Activated T-cell treated with anti-CD3 and anti-CD28 coated beads, Interleukin-2, amount 50 U/mL, for 24 hours (primary cell): Measurements from ENCODE around the gene EVI2A.
"Not testable (repeated sequence)": the region's sequence is repeated elsewhere in the genome, so short reads cannot be mapped to it uniquely, and the experiment has no call there.

ENCODE experiments used
- DNase-seq: peaks from one replicate; pipeline ENCODE4 v3.0.0-alpha.2; 2020
- H3K27ac Mint-ChIP-seq: 2 replicates; pipeline ENCODE4 v1.8.0; 2020; ENCODE audit warnings: mild to moderate bottlenecking, mixed read lengths
- H3K27me3 Mint-ChIP-seq: 2 replicates; pipeline ENCODE4 v1.8.0; 2020; ENCODE audit warnings: mixed read lengths
- H3K36me3 Mint-ChIP-seq: 2 replicates; pipeline ENCODE4 v1.8.0; 2020; ENCODE audit warnings: low read depth, mixed read lengths
- H3K4me1 Mint-ChIP-seq: 2 replicates; pipeline ENCODE4 v1.8.0; 2020; ENCODE audit warnings: low read depth, mixed read lengths
- H3K4me3 Mint-ChIP-seq: 2 replicates; pipeline ENCODE4 v1.8.0; 2020; ENCODE audit warnings: mild to moderate bottlenecking, moderate library complexity, mixed read lengths
- H3K9me3 Mint-ChIP-seq: 2 replicates; pipeline ENCODE4 v1.8.0; 2020; ENCODE audit warnings: mixed read lengths

EVI2A gene

GRCh38 chr17:31320791-31321190 is 631 bp downstream of the EVI2A start:
- H3K9me3 Mint-ChIP-seq, result no peaks in the 10 kb centered on the region
- no peak for DNase-seq
- H3K4me3 Mint-ChIP-seq, result peak overlapping the region; percentile 69
- H3K27ac Mint-ChIP-seq, result peak overlapping the region; percentile 92
- H3K36me3 Mint-ChIP-seq, result peaks cover 33% of the 10 kb centered on the region
- H3K27me3 Mint-ChIP-seq, result no peaks in the 10 kb centered on the region
- peaks cover 51% of the 10 kb centered on the region for H3K4me1 Mint-ChIP-seq

GRCh38 chr17:31320241-31320640 is 1.2 kb downstream of the EVI2A start:
- H3K4me3 Mint-ChIP-seq, result peak overlapping the region; percentile 69
- H3K27ac Mint-ChIP-seq, result peak overlapping the region; percentile 92
- no peak for DNase-seq
- no peaks in the 10 kb centered on the region for H3K27me3 Mint-ChIP-seq
- H3K4me1 Mint-ChIP-seq, result peaks cover 55% of the 10 kb centered on the region
- H3K9me3 Mint-ChIP-seq, result no peaks in the 10 kb centered on the region
- H3K36me3 Mint-ChIP-seq, result peaks cover 29% of the 10 kb centered on the region

- Mint-ChIP-seq H3K27ac (peak overlapping the region; percentile 92), H3K9me3 (no peaks in the 10 kb centered on the region), H3K4me1 (peaks cover 65% of the 10 kb centered on the region), H3K27me3 (no peaks in the 10 kb centered on the region), H3K4me3 (peak overlapping the region; percentile 69), H3K36me3 (peaks cover 27% of the 10 kb centered on the region)
- DNase-seq, result no peak
Measured at GRCh38 chr17:31318851-31319661, 2.4 kb downstream of the EVI2A start.

GRCh38 chr17:31318298-31318801 is 3.1 kb downstream of the EVI2A start:
- Mint-ChIP-seq H3K9me3 (no peaks in the 10 kb centered on the region), H3K27me3 (no peaks in the 10 kb centered on the region), H3K4me1 (peaks cover 62% of the 10 kb centered on the region), H3K36me3 (peaks cover 27% of the 10 kb centered on the region), H3K4me3 (peak overlapping the region; percentile 69), H3K27ac (peak overlapping the region; percentile 92)
- DNase-seq, result peak; percentile 55

GRCh38 chr17:31314782-31315100 is 6.7 kb downstream of the EVI2A start:
- Mint-ChIP-seq H3K4me3 (peak overlapping the region; percentile 81), H3K27me3 (no peaks in the 10 kb centered on the region), H3K27ac (peak overlapping the region; percentile 93), H3K36me3 (peaks cover 23% of the 10 kb centered on the region), H3K9me3 (no peaks in the 10 kb centered on the region), H3K4me1 (peaks cover 57% of the 10 kb centered on the region)
- no peak for DNase-seq

GRCh38 chr17:31313982-31314781 is 7.2 kb downstream of the EVI2A start, which contains the start of gene EVI2B:
EVI2B (minus strand) TSS chr17:31314054; CDS start chr17:31305609, 8,445 bp downstream.
- Mint-ChIP-seq H3K4me3 (peak within 1 kb of the TSS; percentile 81), H3K4me1 (peaks cover 59% of the 10 kb centered on the region), H3K27me3 (no peaks in the 10 kb centered on the region), H3K27ac (peak within 1 kb of the TSS; percentile 93), H3K9me3 (no peaks in the 10 kb centered on the region), H3K36me3 (peaks cover 17% of the 10 kb centered on the region)
- no peak for DNase-seq

- peak overlapping the region; percentile 81 for H3K4me3 Mint-ChIP-seq
- not testable (repeated sequence) for H3K27me3 Mint-ChIP-seq, H3K9me3 Mint-ChIP-seq
- peaks cover 14% of the 10 kb centered on the region for H3K36me3 Mint-ChIP-seq
- H3K4me1 Mint-ChIP-seq, result peaks cover 65% of the 10 kb centered on the region
- DNase-seq, result peak; percentile 59
- H3K27ac Mint-ChIP-seq, result peak overlapping the region; percentile 95
Measured at GRCh38 chr17:31312223-31312622, 9.2 kb downstream of the EVI2A start.

- Mint-ChIP-seq H3K4me3 (peak overlapping the region; percentile 81), H3K4me1 (peaks cover 64% of the 10 kb centered on the region), H3K9me3 (no peaks in the 10 kb centered on the region), H3K36me3 (peaks cover 16% of the 10 kb centered on the region), H3K27me3 (no peaks in the 10 kb centered on the region), H3K27ac (peak overlapping the region; percentile 95)
- DNase-seq, result no peak
Measured at GRCh38 chr17:31311526-31311925, 9.9 kb downstream of the EVI2A start.

GRCh38 chr17:31310886-31311285 is 10.5 kb downstream of the EVI2A start:
- Mint-ChIP-seq H3K4me1 (peaks cover 64% of the 10 kb centered on the region), H3K36me3 (peaks cover 22% of the 10 kb centered on the region)

GRCh38 chr17:31310260-31310659 is 11.2 kb downstream of the EVI2A start:
- Mint-ChIP-seq H3K27me3 (no peaks in the 10 kb centered on the region), H3K4me3 (peak overlapping the region; percentile 81), H3K4me1 (peaks cover 65% of the 10 kb centered on the region), H3K9me3 (peaks cover 1% of the 10 kb centered on the region), H3K36me3 (peaks cover 28% of the 10 kb centered on the region), H3K27ac (peak overlapping the region; percentile 94)
- no peak for DNase-seq

More at GRCh38 chr17:31310886-31311285, 10.5 kb downstream of the EVI2A start:
- Mint-ChIP-seq H3K27me3 (no peaks in the 10 kb centered on the region), H3K9me3 (no peaks in the 10 kb centered on the region), H3K27ac (peak overlapping the region; percentile 95), H3K4me3 (peak overlapping the region; percentile 81)
- DNase-seq, result peak; percentile 40

- peaks cover 66% of the 10 kb centered on the region for H3K4me1 Mint-ChIP-seq
- peaks cover 35% of the 10 kb centered on the region for H3K36me3 Mint-ChIP-seq
- peak overlapping the region; percentile 81 for H3K4me3 Mint-ChIP-seq
- H3K27me3 Mint-ChIP-seq, result no peaks in the 10 kb centered on the region
- H3K9me3 Mint-ChIP-seq, result peaks cover 5% of the 10 kb centered on the region
- DNase-seq, result no peak
- H3K27ac Mint-ChIP-seq, result peak overlapping the region; percentile 94
Measured at GRCh38 chr17:31309556-31309955, 11.9 kb downstream of the EVI2A start.

- Mint-ChIP-seq H3K4me3 (peak overlapping the region; percentile 81), H3K27ac (peak overlapping the region; percentile 94), H3K36me3 (peaks cover 43% of the 10 kb centered on the region), H3K9me3 (peaks cover 8% of the 10 kb centered on the region), H3K27me3 (no peaks in the 10 kb centered on the region), H3K4me1 (peaks cover 66% of the 10 kb centered on the region)
- DNase-seq, result no peak
Measured at GRCh38 chr17:31308372-31309334, 12.8 kb downstream of the EVI2A start.

- H3K27ac Mint-ChIP-seq, result peak overlapping the region; percentile 94
- H3K27me3 Mint-ChIP-seq, result no peaks in the 10 kb centered on the region
- H3K9me3 Mint-ChIP-seq, result peaks cover 11% of the 10 kb centered on the region
- H3K4me3 Mint-ChIP-seq, result peak overlapping the region; percentile 81
- H3K4me1 Mint-ChIP-seq, result peaks cover 70% of the 10 kb centered on the region
- no peak for DNase-seq
- peaks cover 53% of the 10 kb centered on the region for H3K36me3 Mint-ChIP-seq
Measured at GRCh38 chr17:31307640-31308039, 13.8 kb downstream of the EVI2A start.

- Mint-ChIP-seq H3K4me3 (no peak overlapping the region), H3K27me3 (no peaks in the 10 kb centered on the region), H3K4me1 (peaks cover 39% of the 10 kb centered on the region), H3K9me3 (peaks cover 6% of the 10 kb centered on the region), H3K27ac (no peak overlapping the region), H3K36me3 (peaks cover 20% of the 10 kb centered on the region)
- DNase-seq, result no peak
Measured at GRCh38 chr17:31299624-31300023, 21.8 kb downstream of the EVI2A start.
